T47D (cell line): ENCODE results near the gene PPP1R36.

ENCODE experiments used
- DNase-seq, 2 experiments: peaks; one replicate each; pipeline versions ENCODE4 v3.0.0 to v3.0.0-alpha.2; 2011 to 2012; ENCODE audit warnings: low read depth in 1 of 2, low spot score in 1 of 2
- JUND ChIP-seq: IDR thresholded peaks from 2 replicates; pipeline ENCODE4 v1.6.1; 2012; ENCODE audit warnings: low read depth
- in situ Hi-C: cut with HindIII; loops from 2 replicates; pipeline ENCODE4 v1.10.0; 2016; ENCODE audit warnings: low sequenced_read_pairs, low pct_unique_long_range_greater_than_20kb

PPP1R36 gene

DNA sequence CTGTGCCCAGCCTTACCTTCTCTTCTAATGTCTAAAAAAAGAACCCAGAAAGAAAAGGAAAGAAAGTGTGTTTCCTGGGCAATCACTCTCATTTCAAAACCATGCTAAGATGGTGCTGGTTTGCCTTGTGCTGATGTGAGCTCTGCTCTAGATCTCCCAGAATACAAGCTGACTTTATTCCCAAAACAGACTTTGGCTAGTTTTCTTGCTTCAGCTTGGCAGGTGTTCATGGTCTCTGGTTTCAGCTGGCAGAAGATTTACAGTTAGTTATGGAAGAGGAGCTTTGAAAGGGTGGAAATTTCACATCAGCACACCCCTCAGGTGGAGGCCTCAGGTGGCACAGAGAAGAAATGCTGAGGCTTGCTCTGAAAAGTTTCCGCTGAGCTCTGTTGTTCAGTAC is 34.4 kb downstream of the PPP1R36 start:
- in situ Hi-C loops, result no loop called here

DNA sequence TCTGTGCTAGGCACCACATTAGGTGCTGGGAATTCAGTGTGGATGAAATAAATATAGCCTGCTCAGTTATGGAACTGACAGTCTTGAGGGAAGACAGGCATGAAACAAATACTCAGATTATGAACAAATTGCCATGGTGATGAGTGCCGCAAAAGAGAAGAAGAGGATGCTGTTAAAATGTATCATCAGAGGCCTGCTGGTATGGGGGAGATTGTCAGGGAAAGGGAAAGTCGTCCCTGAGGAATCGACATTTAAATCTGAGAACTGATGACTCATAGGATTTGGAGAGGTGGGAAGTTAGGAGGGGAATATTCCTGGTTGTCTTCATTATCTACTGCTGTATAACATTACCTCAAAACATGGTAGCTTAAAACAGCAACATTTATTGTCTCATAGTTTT is 42.0 kb downstream of the PPP1R36 start:
- TF ChIP-seq JUND, result no peak
- DNase-seq, result no peak
- in situ Hi-C loops, result no loop called here

More for the DNA sequence above, 34.4 kb downstream of the PPP1R36 start:
- no peak for DNase-seq
- TF ChIP-seq JUND, result no peak

- in situ Hi-C loops, result no loop called here
- no peak for DNase-seq
- TF ChIP-seq JUND, result no peak
These were observed 44.7 kb downstream of the PPP1R36 start for GRCh38 chr14:64594438-64594837.

DNA sequence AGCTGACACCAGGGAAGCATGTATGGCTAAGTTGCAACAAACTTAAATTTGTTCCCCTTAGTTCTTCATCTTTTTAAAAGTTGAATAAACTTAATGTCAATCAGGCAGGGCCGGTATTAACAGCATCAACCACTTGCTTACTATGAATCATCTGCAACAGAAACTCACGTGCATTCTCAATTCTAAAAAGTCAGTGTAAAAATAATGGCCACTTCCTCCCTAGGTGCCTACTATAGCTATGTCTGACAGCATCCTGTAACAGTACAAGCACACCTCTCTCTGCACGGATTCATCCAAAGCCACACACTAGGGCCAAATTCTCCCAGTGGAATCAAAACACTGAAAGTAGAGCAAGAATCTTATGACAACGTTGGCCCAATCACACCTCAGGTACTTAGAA is 48.6 kb downstream of the PPP1R36 start:
- in situ Hi-C loops, result no loop called here
- TF ChIP-seq JUND, result no peak
- DNase-seq, result no peak

GRCh38 chr14:64601571-64601970 is 51.8 kb downstream of the PPP1R36 start:
- in situ Hi-C loops, result no loop called here
- TF ChIP-seq JUND, result no peak
- DNase-seq, result no peak

DNA sequence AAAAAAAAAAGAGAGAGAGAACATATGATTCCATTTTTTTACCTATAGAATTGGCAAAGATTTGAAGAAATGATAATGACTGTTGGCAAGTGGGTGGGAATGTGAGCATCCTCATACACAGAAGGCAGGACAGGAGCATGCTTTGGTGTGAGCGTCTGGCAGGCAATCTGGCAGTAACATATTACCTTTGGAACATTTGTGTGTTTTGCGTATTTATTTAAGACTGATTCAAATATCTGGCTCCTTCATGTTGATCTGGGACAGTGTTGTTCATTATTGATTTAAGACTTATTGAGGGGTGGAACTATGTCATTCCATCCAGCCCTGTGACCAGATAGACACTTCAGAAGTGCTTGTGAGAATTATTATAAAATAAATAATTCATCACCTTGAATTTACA is 53.1 kb downstream of the PPP1R36 start:
- in situ Hi-C loops, result no loop called here
- no peak for TF ChIP-seq JUND
- DNase-seq, result no peak

DNA sequence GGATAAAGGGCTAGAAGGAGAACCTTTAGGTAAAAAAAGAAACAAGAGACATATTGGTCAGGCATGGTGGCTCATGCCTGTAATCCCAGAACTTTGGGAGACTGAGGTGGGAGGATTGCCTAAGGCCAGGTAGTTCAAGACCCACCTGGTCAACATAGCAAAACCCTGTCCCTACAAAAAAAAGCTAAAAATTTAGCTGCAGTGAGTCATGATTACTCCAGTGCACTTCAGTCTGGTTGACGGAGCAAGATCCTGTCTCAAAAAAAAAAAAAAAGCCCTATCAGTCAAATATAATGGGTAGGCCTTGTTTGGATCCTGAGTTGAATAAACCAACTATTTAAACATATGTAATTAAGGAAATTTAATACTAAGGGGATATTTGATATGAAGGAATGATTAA is 54.2 kb downstream of the PPP1R36 start:
- no peak for TF ChIP-seq JUND
- DNase-seq, result no peak
- in situ Hi-C loops, result no loop called here

DNA sequence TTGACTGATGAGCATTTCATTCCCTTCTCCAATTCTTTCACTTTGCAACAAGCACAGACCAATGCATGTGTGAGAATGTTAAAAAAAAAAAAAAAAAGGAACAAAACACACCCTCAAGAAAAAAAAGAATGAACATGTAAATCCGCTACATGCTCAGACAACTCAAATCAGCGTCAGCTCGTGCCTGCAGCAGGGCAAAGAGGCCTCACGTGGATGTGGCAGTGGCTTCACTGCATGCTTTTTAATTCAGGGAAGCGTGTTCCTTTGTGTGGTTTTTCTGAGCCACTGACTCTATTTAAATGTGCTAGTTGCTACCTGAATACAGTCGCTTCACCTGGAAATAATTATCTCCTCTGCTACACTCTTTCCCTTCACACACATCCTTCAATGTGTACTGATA is 55.1 kb downstream of the PPP1R36 start:
- no peak for TF ChIP-seq JUND
- in situ Hi-C loops, result no loop called here
- DNase-seq, result no peak

DNA sequence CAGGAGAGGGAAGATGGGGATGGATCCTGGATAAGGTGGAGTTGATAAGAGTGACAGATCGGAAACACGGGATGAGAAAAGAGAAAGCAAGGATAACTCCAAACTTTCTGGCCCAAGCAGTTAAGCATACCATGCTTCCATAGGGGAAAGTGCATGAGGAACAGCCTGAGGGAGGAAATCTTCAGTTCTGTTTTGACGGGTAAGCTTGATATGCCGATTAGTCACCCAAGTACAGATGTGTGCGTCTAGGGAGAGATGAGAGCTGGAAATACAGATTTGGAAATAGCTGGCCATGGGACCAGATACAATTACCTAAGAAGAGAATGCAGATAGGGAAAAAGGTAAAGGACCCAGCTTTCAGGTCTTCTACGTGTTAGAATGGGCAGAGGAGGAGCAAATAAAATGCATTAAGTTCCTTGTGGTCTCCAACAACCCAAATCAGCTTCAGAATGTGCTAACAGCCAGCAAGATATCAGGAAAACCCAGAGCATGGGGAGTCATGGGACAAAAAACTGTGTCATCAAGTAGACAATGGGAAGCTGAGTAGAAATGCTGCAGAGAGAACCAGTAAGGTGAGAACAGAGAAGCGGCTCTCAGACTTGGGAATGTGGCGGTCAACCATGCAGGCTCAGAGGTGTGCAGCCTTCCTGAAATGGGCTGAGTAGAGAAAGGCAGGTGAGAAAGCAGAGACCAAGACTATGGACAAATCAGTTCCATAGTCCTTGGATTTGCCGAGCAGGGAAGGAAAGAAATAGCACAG is 56.3 kb downstream of the PPP1R36 start:
- no peak for DNase-seq
- in situ Hi-C loops, result no loop called here
- TF ChIP-seq JUND, result no peak

DNA sequence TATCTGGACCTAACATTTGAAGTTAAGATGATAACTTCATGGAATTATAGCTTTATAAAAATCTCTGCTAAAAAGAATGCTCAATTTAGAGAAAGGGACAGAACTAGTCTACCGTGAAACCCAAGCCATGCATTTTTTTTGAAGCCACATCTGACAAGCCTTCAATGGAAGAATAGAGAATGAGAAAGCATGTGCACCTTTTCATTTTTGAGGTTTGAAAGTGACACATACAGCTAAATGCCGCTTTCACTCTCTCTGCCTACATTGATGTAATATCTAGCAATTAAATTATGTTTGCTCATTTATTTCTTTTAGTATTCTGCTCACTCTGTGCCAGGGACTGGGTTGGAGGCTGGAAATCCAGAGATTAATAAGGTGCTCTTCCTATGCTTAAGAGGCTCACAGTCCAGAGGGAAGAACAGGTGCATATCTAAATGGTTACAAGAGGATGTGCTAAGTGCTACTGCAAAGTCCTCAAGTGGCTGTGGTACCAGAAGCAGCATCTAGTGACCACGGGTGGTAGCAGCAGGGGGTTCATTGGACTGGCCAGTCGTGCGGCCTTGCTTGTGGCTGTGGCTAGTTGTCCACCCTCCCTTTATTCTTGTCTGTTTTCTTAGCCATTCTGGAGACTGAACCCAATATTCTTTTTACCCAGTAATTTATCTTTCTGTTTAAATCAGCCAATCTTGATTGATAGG is 60.4 kb downstream of the PPP1R36 start:
- DNase-seq, result no peak
- TF ChIP-seq JUND, result no peak
- in situ Hi-C loops, result no loop called here

- peak; percentile 67 for TF ChIP-seq JUND
- DNase-seq, result peak; percentile 73 to 84
- in situ Hi-C loops, result no loop called here
These were observed 61.7 kb downstream of the PPP1R36 start for GRCh38 chr14:64611358-64612020.

DNA sequence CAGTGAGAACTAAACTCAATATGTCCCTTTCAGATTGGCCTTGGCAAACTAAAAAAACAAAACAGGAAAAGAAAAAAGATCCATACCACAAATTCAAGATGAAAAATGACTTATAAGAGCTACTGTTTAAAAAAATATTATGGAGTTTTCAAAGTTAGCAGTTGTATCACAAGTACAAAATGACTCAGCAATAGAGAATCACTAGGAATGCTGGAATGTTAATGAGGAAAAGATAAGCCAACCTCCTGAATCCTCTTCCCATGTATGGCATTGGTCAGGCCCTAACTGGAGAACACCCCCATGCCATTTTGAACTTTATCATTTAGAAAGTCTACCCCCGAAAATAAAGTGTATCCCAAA is 62.2 kb downstream of the PPP1R36 start:
- no peak for DNase-seq
- in situ Hi-C loops, result no loop called here

More for the DNA sequence above, 62.2 kb downstream of the PPP1R36 start:
- no peak for TF ChIP-seq JUND
